ENCODE measurements around the gene FOXJ1.

FOXJ1 gene

DNA sequence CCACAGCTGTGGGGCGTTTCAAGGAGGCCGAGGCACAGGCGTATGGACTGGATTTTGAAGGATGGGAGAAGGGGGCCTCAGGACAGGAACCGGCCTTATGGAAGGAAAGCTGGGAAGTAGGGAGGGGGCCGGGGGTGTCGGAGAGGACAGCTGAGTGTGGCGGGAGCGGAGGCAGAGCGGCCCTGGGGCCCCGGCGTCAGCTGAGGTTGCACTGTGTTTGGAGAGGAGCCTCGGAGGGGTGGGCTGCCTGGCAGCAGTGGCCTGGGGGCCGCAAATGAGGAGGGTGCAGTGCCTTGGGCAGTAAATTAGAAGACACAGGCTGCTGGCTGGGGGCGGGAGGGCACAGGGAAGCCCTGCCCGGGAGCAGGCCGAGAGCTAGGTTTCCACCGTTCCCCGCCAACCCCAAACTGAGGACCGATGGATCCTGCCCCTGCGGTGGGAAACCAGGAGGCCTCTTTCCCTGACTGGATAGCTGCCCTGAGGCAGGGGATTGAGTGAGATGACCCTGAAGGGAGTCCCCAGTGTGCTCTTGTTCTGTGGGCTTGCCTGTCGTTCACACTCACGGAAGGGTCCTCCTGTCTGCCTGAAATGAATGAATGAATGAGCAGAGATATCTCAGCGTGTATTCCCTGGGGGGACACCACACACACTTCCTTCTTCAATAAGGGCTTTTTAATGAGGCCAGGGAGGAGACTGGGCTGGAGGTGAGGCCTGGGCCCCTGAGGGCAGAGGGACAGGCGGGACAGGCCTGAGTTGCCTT lies 18.4 kb downstream of the FOXJ1 start:
- no peak for DNase-seq

DNA sequence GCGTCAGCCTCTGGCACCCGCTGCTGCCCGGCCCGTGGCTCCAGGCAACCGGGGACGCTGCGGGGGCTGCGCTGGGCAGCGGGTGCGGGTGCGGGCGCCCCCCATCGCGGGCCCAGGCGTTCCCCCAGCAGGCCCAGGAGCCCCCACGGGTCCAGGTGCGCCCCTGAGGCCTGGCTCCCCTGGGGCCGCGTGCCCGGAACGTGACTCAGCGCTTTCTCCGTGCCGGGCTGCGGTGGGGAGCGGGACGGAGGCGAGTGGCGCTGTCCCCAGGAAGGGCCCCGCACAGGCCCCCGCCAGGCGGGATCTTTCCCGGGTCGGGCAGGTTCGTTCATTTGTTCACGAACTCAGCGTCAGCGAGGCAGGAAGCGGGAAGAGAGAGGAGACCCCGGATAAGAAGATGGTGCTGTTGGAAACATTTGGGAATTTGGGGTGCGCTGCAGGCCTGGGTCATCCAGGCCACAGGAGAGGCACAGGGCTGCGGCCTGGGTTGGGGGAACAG lies 19.1 kb downstream of the FOXJ1 start:
- no peak for DNase-seq

DNA sequence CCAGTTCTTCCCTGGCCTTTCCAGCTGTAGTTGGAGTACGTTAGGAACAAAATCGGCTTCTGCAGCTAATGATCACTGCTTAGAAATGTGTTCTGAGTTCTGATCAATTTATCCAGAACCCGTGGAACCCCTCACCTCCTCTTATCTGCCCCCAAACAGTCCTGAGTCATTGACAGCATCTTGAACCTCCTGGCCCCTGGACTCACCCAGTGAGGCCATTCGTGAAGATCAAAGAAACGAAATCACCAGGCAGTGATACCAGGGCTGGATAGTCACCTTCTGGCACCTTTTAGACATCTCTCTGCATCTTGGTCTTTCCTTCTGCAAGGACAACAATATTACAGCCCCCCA lies 20.4 kb downstream of the FOXJ1 start:
- DNase-seq: no peak

DNA sequence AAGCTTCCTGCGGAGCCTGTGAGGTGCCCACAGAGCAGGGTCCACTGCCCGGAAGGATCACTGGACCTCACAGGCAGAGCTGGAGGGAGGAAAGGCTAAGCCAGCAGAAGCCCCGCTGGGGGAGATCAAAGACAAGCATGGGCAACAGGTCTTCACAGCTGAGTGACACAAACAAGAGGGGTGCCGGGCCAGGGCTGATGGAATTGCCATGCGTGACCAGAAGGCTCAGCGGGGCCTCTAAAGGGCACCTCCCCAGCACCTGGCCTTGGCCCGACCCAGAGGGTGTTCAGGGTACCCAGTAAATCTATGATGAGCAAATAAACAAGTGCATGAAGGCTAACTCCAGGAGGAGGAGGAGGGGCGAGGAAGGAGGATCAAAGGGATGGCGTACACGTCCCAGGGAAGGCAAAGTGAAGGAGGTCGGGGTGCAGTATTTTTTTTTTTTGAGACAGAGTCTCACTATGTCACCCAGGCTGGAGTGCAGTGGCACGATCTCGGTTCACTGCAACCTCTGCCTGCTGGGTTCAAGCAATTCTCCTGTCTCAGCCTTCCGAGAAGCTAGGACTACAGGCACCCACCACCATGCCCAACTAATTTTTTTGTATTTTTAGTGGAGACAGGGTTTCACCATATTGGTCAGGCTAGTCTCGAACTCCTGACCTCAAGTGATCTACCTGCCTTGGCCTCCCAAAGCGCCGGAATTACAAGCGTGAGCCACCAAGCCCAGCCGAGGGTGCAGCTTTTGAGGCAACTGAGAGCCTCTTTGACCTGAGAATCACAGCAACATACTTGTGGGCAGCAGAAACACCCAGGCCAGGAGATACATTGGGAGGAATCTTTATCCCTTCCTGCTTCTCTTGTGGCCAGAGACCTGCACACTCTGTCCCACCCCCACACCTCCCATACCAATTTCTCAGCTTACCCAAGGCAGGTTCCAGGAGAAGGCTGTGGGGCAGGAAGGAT lies 21.4 kb downstream of the FOXJ1 start:
- no peak for DNase-seq

DNA sequence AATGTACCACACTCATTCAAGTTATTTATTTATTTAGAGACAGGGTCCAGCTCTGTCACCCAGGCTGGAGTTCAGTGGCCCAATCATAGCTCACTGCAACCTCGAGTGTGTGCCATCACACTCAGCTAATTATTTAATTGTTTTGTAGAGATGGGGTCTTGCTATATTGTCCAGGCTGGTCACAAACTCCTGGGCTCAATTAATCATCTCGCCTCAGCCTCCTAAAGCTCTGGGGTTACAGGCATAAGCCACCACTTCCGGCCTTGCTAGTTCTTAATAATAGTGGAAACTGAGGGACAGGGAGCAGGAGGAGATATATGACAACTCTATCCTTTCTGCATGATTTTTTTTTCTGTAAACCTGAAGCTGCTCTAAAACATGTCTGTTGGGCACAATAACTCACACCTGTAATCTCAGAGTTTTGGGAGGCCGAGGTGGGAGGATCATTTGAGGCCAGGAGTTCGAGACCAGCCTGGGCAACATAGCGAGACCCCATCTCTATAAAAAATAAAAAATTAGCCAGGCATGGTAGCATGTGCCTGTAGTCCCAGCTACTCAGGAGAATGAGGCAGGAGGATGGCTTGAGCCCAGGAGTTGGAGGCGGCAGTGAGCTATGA lies 25.8 kb downstream of the FOXJ1 start:
- no peak for DNase-seq

DNA sequence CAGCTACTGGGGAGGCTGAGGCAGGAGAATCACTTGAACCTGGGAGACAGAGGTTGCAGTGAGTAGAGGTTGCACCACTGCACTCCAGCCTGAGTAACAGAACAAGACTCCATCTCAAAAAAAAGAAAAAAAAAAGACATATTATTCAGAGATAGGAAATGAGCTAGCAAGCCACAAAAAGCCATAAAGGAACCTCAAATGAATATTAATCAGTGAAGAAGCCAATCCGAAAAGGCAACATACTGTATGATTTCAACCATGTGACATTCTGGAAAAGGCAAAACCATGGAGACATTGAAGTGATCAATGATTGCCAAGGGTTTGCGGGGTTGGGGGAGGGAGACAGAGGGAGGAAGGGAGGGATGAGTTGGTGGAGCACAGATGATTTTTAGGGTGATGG lies 29.1 kb downstream of the FOXJ1 start:
- no peak for DNase-seq

DNA sequence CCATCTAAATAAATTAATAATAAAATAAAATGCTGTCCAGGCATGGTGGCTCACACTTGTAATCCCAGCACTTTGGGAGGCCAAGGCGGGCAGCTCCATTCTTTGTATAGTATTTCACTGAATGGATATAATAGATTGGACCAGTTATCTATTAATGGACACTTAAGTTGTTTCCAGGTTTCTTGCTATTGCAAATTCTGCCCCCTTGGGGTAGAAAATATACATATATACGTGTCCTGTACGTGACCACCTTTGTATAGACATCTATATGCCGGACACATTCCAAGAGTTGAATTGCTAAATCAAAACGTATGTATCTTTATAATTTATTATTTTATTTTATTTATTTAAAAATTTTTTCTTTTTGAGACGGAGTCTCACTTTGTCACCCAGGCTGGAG lies 33.5 kb downstream of the FOXJ1 start:
- DNase-seq: no peak

DNA sequence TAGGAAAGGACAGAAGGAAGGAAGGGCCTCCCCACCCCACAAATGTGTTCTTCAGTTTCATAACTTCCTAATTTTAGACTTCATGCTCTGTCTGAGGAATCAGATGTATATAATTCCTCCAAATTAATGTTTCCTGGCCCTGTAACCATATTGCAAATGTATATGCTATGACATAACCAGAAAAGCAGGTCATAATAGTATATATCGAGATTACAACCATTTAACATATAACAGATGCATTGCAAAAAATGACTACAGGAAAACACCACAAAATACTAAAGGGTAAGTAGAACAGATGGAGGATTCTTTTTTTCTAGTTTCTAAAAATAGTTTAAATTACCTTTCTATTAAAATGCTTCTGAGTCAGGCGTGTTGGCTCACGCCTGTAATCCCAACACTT lies 34.3 kb downstream of the FOXJ1 start:
- DNase-seq: no peak

DNA sequence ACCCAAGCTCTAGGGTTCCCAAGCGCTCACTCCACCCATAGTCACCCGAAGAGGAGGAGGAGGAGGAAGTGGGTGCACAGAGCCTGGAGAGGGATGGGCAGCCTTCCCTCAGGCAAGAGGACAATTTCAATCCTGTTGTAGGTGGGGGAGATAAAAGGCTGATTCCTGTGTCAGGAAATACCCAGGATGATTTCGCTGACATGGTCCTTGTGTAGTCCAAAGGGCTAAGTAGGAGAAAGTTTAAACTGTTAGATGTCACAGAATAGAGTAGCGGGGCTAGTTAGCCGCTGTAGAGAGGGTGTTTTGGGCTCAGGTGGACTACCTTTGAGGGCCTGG lies 36.2 kb downstream of the FOXJ1 start:
- DNase-seq: no peak

DNA sequence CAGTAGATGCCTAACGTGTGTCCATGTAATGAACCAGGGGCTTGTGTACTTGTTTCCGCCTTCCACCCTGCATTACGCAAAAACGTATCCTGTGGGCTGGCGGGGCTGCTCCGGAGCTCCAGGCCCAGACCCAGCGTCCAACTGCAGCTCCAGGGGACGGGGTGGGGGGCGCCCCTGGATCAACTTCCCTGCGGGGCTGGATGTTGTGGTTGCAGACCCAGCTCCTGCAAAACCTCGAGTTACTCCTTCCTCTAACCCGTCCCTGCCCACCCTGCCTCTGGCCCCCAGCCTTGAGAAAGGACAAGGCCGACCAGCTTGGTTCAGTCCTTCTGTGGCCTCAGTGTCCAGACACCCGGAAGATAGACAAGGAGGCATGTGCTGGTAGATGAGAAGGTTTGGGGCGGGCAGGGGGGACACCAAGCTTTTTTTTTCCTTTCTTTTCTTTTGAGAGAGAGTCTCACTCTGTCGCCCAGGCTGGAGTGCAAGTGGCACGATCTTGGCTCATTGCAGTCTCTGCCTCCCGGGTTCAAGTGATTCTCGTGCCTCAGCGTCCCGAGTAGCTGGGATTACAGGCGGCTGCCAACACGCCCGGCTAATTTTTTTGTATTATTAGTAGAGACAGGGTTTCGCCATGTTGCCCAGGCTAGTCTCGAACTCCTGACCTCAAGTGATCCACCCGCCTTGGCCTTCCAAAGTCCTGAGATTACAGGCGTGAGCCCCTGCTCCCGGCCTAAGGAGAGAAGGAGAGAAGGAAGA lies 36.7 kb downstream of the FOXJ1 start:
- no peak for DNase-seq

DNA sequence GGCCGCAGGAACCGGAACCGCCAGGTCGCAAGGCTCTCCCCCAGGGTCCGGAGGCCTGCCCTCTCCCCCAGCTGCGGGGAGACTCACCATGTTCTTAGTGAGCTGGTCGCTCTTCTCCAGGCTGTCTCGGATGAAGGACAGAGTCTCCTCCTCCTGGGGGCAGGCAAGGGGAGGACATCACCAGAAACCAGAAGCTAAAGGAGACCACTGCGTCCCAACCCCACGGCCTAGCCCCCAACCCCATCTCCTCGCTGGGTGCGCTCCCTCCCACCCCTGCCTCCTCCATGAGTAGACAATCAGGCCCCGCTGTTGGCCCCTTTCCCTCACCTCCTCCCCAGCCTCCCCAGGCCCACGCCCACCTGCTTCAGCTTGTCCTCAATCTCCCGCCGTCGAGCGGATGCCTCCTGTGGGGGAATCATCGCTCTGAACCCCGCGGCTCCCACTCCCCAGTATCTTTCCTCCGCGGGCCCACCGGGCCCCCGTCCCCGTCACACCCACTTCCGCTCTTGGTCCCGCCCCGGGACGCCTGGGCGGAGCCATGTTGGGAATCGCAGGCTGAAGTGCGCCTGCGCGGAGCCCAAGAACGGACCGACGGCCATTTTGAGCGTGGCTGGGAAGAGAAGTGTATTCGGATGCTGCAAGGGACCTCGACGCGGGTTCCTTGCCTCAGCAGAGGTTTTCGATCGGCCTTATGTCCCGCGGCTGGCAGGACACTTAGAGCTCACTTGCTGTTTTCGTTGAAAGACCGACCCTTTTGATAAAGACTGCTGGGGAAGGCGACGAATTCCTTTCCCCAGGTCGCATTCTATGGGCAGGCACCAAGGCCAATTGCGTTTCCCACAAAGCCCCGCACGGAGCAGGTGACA lies 37.5 kb downstream of the FOXJ1 start, which contains the start of gene EXOC7:
EXOC7 (minus strand) TSS at position 514 of the 866 bp plus-strand sequence; CDS start at position 419, 95 bp downstream.
- peak; percentile 96 for DNase-seq

DNA sequence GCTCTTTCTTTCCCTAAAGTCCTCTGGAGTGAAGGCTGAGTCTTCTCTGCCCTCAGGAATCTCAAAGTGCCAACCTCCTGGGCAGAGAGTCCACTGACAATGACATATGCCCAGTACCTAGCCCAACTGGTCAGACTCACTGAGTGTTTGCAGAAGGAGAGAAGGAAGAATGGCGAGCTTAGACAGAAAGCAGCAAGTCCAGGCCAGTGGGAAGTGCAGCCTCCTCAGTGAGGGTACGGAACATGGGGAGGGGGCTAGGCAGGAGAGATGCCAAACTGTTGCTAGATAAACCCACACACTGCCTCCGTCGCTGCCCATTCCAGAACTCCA lies 38.1 kb downstream of the FOXJ1 start:
- DNase-seq: no peak

DNA sequence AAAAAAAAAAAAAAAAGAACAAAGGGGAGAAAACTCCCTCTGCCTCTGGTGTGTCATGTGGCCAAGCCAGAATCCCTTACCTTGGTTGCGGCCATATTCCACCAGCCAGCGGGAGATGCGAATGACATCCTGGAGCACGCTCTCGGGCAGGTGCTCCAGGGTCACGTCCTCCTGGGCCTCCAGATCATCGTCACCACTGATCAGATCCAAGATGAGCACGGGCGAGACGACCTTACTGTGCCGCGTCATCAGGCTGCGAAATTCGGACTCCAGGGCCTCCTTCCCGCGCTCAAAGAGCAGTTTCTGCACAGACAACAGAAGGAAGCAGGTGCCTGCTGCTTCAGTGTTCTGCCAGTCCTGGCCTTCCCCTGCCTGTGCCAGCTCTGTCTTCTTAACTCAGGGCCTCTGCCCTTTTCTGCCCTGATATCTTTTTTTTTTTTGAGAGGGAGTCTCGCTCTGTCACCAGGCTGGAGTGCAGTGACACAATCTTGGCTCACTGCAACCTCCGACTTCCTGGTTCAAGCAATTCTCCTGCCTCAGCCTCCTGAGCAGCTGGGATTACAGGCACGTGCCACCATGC lies 43.2 kb downstream of the FOXJ1 start:
- no peak for DNase-seq

DNA sequence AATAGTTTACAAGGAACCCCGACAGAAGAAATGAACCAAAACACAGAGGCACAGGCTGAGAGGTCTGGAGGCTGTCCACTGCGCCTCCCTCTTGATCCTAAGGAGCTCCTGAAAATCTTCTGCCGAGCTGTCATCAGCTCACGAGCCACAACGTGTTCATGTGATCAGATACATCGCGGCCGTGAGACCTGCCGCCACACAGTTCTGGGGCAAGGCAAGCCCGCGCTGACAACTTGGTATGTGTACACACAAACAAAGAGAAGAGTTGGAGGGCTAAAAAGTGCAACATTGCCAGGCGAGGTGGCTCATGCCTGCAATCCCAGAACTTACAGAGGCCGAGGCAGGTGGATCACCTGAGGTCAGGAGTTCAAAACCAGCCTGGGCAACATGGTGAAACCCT lies 45.1 kb downstream of the FOXJ1 start:
- DNase-seq: no peak

DNA sequence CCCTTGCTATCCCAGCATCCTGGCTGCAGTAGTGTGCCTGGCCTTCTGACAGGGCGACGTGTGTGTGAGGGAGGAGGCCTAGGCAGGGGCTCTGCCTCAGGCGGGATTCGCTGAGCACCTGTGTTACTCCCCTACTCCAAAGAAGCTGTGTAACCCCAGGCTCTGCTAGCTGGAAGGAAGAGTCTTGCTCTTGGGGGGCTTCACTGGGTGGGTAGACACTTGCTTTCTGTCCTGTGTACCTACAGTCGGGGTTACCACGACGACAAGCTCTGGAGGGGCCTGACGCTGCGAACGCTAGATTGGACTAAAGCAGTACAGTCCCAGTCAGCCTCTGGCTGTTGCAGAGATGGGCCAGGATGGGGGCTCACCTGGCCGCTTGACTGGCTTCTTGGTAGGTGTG lies 47.0 kb downstream of the FOXJ1 start:
- no peak for DNase-seq

DNA sequence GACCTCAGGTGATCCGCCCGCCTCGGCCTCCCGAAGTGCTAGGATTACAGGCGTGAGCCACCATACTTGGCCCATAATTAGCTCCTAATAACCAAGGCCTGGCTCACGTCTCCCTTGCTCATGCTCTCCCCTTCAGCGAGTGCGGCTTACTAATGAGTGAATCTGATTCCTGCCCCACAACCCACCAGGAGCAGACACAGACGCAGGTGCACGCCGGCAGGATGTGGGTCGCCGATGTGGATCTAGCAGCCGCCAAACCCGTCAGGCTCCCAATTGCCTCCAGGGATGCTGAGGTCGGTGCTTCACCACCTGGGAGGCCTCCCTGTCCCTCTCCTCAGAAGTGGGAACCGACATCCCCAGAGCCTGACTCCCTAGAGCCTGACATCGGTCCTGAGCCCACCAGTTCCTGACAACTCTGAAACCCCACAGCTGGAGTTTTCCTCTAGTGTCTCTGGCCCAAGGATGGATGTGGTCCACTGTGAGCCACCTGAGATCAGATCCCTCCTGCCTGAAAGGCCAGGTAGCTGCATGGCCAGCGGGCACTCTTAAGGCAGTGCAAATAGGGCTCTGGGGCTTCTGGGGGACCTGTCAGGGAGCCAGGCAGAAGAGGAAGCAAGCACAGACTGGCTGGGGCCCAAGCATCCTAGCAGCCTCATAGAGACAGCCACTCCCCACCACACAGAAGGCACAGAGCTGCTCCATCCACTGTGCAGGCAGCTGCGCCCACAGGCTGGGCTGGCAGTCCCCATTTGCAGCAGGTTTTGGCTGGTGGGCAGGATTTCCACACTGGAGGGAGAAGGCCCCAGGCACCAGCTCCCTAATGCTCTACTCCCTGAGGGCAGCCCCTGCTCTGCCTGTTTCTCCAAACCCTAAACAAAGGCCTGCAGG lies 48.3 kb downstream of the FOXJ1 start:
- no peak for DNase-seq

DNA sequence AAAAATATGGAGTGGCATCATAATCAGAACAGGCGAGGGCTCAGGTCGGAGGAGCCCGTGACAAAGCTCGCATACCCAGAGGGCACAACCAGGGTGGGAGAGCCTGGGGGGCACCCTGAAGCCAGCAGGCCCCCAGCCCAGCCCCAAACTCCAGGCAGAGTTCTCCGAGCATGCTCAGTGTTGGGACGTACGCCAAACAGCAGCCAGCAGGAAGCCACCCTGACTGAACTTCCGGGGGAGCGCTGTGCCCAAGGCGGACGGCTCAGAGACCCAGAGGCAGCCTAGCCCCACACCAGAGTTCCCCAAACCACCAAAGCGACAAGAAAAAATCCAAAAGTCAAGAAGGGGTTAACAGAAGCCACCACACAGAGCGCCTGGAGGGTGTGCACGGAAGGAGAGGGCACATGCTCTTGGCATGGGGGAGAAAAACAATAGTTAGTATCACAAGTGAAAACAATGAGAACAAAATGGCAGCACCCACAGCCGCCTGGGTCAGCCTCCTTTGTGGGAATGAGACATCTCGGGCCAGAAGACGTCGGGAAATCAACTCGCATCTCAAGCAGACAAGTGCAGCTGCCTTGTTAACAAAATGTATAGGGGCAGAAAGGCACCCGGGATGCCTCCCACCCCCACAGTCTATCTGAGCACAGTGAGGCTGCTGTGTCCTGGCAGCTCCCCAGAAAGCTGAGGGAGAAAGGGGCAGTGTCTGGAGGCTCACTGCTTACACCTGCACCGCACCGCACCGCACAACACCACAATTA lies 49.3 kb downstream of the FOXJ1 start:
- DNase-seq: no peak

DNA sequence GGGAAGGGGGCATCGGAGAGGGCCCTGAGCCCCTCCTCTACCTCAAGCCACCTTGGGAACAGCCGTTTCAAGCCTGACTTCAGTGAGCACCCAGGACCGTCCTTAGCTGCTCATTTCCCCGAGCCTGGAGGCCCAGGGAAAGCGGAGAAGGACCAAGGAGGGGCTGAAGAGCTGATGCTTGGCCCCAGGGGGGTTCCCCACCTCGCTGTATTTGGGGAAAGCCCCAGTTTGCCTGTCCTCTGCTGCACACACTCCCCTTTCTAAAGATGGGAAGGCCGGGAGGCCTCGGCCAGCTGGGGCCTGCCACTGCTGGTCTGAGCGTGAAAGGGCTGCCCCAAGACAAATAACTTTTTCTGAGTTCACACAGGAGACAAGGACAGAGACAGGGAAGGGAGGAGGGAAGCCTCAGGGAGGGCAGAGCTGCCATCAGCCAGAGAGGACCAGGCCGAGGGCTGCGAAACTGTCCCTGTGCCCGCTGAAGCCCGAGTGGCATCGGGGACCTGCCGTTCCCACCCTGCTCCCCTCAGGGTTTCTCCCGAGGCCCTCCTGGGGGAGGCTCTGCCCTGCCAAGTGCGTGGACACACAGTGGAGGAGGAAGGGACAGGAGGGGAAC lies 50.4 kb downstream of the FOXJ1 start:
- DNase-seq: no peak

Data from NCI-H1436 (cell line).